GDM1 (cell line): ENCODE data around the gene TTLL12.

ENCODE experiments used
- DNase-seq: peaks from one replicate; lab custom pipeline; 2025; lab: John Stamatoyannopoulos, UW

TTLL12 gene

GRCh38 chr22:43127166-43127908, 59.6 kb downstream of the TTLL12 start:
- no peak for DNase-seq

- DNase-seq, result no peak
Measured at GRCh38 chr22:43126501-43127165, 60.3 kb downstream of the TTLL12 start.

- DNase-seq, result no peak
Measured at GRCh38 chr22:43118953-43119458, 67.9 kb downstream of the TTLL12 start.

- DNase-seq, result no peak
Measured at GRCh38 chr22:43118024-43118849, 68.7 kb downstream of the TTLL12 start.

- DNase-seq, result no peak
Measured at GRCh38 chr22:43116932-43117331, 70.0 kb downstream of the TTLL12 start.
